Stimulated activated CD8-positive, alpha-beta memory T cell treated with anti-CD3 and anti-CD28 coated beads, Interleukin-15, amount 100 ng/mL, for 1 hour (primary cell): ENCODE results near the gene CPB2.

ENCODE experiments used
- DNase-seq: peaks from one replicate; pipeline ENCODE4 v3.0.0-alpha.2; 2020; ENCODE audit warnings: low read depth

CPB2 gene

DNA sequence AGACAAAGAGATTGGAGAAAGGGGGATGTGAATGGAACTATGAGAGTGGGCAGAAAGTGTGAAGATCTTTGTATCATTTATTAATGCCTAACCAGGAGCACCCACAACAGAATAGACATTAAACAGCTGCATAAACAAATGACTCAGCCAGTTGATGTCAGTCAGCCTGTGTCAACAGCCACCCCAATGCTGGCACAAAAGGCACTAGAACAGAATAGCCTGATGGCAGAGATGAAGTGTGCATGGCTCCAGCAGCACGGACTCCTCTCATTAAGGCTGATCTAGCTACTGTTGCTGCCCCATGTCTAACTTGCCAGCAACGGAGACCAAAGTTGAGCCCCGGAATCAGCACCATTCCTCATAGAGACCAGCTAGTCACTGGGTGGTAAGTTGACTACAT lies 7.8 kb downstream of the CPB2 start:
- no peak for DNase-seq

DNA sequence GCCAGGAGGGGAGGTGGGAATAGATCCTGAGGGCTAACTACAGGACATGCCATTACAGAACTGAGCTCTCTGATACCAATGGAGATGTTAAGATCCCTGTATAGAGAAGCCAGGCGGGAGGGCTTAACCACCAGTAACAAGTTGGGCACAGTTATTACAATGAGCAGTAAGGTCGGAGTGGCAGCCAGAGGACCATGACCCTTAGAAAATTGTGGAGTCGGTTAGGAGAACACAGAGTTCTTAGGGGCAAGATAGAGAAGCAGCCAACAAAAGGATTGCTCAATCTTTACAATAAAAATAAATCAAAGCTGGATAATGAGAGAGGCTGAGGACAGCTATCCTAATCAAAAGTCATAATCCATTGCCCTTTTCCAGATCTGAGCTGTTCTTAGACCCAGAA lies 10.4 kb downstream of the CPB2 start:
- no peak for DNase-seq

DNA sequence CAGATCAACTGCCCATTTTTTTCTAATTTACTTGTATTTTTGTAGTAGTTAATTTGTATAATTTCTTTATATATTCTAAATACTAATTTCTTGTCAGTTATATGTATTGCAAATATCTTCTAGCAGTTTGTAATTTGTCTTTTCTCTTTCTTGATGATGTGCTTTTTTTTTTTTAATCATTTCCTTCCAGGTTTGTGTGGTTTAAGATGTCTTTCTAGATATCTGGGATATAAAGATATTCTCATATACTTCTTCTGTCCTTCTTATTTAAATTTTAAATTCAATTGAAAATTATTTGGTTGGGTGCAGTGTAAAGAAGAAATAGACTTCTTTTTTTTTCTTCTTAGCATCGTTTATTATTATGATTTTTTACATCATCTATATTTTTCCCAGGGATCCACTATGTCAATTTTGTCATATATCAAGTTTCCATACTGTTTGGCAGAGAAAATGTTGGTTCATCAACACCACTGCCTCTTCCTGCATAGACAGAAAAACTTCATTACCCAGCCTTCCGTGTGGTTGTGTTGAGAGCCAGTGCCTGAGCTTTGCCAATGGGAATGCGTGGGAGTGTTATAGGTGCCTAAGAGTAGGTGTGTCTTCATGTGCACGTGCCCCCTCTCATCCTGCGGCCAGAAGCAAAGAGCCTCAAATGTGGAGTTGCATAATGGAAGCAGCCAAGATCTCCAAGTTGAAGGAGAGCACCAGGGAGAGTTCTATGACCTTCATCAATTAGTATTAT lies 15.8 kb downstream of the CPB2 start:
- DNase-seq = no peak

DNA sequence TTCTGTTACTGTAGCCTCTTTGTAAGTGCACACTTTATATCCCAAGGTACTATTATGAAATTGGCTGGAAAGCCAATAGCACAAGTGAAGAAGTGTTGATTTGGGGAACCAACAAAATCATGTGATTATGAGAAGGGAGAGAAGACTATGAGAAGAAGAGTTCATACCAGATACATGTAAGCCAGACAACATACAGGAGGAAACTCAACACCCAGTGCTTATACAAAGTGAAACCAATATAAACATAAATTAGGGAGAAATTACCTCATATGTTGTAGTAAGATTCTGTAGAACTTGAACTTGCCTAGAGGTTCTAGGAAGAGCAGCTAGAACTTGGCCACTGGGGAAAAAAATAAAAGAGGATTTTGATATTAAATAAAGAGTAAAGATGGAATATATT lies 17.4 kb downstream of the CPB2 start:
- no peak for DNase-seq

DNA sequence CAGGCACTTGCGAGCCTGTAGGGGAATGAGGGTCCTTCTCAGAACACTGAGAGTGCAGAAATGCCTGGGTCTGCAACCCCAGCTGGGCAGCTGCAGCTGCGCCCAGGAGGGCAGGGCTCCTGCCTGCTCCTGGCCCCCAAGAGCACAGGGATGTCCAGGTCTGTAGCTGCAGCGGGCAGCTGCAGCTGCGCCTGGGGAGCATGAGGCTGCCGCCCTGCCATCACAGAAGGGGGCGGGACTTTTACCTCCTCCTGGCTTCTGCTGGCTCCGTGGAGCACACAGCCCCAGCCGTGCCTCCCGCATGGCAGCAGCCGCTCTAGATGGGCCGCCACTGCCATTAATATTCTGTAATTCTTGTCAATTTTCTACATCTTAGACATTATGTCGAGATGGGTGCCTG lies 17.8 kb downstream of the CPB2 start:
- no peak for DNase-seq

DNA sequence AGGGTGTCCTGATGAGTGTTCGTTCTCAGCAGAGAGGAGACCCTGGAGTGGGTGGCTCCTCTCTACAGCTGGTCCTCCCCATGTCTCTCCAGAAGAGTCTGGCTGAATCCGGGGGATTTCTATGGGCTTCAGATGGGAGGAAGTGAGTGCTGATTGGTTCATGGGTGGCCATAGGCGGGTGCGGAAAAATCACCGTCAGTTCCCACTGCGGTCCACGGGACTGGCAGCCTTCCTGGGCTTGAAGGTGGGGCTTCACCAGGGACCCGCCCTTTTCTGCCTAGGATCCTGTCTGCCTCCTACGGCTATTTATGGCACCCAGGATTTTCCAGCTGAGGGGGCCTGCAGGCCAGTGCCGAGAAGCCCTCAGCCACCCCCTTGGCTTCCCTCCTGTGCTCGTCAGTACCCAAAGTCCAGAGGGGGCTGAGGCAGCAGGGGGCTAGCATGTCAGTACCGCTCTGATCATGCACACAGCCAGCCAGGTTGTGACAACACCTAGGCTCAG lies 18.4 kb downstream of the CPB2 start:
- DNase-seq = no peak

GRCh38 chr13:46085737-46086136 lies 19.1 kb downstream of the CPB2 start:
- no peak for DNase-seq

DNA sequence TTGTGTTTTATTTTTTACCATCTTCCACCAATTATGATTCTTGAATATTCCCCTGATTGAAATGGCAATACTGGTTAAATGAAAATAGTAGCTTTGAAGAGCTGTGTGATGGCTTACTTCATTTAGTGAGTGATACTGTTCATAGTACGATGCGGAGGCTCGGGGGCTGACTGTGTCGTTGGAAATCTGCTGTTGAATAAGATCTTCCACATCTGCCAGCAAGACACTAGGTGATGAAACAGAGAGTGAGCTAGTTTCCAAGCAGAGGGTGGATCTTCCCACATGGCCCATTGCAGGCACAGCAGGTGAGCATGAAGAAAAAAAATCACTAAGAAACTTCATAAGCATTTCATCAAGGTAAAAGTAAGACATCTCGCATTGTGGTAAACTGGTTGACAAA lies 22.5 kb downstream of the CPB2 start:
- no peak for DNase-seq

DNA sequence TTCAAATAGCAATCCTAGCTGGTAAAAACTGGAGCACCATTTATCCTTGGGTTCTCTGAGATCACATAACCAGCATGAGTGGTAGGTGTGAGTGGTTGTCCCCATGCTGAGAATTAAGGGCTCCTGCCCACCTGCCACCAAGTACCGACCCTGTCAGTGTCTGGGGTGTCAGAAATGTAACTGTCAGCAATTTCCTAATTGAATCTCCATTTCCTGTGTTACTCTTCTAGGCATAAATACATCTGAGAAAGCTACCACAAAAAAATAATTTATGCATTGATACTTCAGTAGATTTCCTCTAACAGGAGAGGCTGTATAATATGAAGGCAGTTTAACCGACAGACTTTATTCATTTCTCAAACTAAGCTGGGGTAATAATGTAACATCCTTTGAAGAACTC lies 25.1 kb downstream of the CPB2 start:
- no peak for DNase-seq

- DNase-seq = no peak
These were observed 27.6 kb downstream of the CPB2 start for GRCh38 chr13:46077265-46077664.

GRCh38 chr13:46076827-46077226 lies 28.0 kb downstream of the CPB2 start:
- no peak for DNase-seq

- DNase-seq = no peak
These were observed 29.0 kb downstream of the CPB2 start for GRCh38 chr13:46075811-46076210.

- no peak for DNase-seq
These were observed 33.1 kb downstream of the CPB2 start for GRCh38 chr13:46071590-46072249.

DNA sequence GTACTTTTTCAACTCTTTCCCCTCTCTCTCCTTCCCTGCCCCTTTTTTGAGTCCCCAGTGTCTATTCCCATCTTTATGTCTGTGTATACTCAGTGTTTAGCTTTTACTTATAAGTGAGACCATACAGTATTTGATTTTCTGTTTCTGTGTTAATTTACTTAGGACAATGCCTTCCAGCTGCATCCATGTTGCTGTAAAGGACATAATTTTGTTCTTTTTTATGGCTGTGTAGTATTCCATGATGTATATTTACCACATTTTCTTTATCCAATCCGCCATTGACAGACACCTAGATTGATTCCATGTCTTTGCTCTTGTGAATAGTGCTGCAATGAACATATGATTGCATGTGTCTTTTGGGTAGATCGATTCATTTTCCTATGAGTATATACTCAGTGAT lies 41.5 kb downstream of the CPB2 start:
- DNase-seq = no peak

DNA sequence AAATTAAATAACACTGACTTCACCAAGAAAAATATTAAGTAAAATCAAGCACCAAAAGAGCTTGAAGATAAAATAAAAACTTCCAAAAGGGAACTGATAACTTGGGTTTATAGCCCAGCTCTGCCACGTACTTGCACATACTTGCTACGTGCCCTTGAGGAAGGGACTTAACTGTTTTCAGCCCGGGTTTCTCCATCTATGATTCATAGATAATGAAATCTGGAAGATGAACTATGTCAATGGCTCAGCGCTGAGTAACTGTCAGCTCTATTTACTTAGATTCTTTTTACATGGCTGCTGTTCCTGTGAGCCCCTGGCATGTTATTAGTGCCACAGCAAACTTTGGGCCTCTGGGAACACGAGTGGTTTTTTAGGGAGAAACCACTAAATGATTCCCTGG lies 42.6 kb downstream of the CPB2 start:
- no peak for DNase-seq

DNA sequence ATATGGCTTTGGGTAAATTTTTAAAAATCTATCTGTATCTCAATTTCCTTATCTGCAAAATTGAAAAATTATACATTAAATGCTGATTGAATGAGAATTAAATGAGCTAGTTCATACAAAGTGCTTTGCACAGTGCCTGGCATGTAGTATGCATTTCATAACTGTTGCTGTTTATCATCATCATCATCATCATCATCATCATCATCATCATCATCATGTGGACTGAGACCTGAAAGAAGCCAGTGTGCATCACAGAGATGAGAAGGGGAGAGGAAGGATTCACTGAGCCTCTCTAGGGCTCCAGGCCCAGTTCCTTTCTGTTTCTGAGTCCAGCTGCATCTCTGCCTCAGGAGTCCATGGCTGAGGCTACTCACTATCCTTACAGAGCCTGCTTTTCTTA lies 45.4 kb downstream of the CPB2 start:
- no peak for DNase-seq

DNA sequence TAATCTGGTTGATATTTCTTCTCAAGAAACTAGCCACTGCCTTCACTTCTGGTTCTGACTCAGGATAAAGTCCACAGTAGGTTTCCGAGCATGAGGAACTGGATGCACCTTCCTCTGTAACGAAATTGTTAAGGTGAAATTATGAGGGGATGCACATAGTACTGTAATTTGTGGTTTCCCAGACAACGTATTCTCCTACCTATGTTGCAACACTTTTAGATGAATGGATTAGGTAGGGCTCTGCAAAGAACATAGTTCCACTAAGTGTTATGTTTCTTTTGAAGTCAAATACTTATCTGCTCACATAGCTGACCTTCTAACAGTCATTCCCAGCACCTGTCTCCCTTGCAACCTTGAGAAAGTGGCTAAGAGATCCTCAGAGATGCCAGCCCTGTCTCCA lies 46.6 kb downstream of the CPB2 start:
- DNase-seq = no peak

DNA sequence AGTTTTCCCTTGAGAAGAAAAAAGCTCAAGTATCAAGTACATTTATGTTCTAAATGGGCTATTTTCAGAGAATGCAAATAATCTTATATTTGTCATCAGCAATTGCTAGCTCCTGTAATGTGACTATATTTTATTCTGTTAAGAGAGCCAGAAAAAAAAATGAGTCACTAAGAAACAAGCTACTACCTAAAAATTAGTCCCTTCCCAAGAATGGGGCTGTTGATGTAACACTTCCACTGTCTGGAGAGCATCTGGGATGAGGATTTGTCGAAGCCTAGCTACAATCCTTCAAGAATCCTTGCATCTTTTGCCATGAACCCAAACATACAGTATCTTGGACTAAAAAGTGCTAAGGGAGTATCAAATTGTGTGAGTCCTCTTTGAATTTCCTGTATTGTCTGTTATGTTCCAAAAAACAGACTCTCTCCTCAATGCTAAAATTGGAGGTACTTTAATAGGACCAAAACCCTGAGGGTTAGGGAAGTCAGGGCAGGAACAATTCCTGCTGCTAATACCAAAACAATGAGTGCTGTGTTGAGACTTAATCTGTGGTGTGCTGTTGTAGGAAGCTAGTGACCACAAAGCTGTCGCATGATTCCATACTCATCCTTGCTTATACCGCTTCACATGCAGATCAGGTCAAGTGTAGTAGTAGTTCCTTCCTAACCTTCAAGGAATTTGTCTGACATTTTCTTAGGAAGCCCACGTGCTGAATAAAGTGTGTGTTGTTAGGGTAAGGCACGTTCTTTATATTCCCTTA lies 47.4 kb downstream of the CPB2 start:
- no peak for DNase-seq

- DNase-seq = no peak
These were observed 51.4 kb downstream of the CPB2 start for GRCh38 chr13:46053162-46054012.

- peak; percentile 83 for DNase-seq
These were observed 52.3 kb downstream of the CPB2 start, which contains the start of gene ZC3H13 for GRCh38 chr13:46052319-46053161. Gene ZC3H13, minus strand, starts transcription at chr13:46052746. Its CDS starts 7,239 bp downstream, at chr13:46045507.

- no peak for DNase-seq
These were observed 52.9 kb downstream of the CPB2 start for GRCh38 chr13:46051968-46052318.
